GM12801 (cell line): Measurements from ENCODE around the gene KIAA0825.

Experiments used
- TF ChIP-seq, protein P1 (sequence below): IDR thresholded peaks from one replicate; pipeline ENCODE4 v1.5.1; 2011; ENCODE audit warnings: control low read depth; ENCODE audit not compliant: insufficient read length; ENCODE audit errors: extremely low read depth

KIAA0825 gene

DNA sequence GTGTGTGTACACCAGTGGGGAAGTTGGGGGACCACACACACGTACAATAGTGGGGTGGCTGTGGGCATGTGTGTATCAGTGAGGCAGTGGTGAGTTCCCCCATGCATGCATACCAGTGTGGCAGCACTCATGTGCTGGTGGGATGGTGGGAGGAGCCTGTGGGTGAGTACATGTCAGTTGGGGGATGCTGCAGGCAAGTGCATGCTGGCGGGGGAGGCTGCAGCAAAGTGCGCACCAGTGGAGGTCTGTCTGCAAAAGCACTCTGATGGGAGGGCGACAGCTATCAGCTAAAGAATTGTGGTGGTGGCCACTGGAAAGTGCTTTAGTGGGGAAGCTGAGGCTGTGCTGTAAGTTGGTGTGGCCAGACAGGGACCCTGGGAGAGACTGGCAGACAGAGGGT lies 418.8 kb downstream of the KIAA0825 start:
- TF ChIP-seq, protein P1, sequence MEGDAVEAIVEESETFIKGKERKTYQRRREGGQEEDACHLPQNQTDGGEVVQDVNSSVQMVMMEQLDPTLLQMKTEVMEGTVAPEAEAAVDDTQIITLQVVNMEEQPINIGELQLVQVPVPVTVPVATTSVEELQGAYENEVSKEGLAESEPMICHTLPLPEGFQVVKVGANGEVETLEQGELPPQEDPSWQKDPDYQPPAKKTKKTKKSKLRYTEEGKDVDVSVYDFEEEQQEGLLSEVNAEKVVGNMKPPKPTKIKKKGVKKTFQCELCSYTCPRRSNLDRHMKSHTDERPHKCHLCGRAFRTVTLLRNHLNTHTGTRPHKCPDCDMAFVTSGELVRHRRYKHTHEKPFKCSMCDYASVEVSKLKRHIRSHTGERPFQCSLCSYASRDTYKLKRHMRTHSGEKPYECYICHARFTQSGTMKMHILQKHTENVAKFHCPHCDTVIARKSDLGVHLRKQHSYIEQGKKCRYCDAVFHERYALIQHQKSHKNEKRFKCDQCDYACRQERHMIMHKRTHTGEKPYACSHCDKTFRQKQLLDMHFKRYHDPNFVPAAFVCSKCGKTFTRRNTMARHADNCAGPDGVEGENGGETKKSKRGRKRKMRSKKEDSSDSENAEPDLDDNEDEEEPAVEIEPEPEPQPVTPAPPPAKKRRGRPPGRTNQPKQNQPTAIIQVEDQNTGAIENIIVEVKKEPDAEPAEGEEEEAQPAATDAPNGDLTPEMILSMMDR: no peak

DNA sequence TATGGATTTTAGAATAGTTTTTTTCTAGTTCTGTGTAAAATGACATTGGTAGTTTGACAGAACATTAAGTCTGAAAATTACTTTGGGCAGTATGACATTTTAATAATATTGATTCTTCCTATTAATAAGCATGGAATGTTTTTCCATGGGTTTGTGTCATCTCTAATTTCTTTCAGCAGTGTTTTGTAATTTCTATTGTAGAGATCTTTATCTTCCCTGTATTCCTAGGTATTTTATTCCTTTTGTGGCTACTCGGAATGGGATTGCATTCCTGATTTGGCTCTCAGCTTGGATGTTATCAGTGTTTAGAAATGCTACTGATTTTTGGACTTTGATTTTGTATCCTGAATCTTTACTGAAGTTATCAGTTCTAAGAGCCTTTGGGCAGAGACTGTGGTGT lies 420.4 kb downstream of the KIAA0825 start:
- TF ChIP-seq, protein P1: no peak

DNA sequence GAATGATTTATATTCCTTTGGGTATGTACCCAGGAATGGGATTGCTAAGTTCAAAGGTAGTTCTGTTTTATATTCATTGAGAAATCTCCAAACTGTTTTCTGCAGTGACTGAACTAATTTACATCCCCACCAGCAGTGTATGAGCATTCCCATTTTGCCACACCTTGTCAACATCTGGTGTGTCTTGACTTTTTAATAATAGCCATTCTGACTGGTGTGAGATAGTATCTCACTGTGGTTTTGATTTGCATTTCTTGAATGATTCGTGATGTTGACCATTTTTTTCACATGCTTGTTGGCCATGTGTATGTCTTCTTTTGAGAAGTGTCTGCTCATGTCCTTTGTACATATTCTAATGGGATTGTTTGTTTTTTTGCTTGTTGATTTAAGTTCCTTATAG lies 421.5 kb downstream of the KIAA0825 start:
- TF ChIP-seq, protein P1: no peak

DNA sequence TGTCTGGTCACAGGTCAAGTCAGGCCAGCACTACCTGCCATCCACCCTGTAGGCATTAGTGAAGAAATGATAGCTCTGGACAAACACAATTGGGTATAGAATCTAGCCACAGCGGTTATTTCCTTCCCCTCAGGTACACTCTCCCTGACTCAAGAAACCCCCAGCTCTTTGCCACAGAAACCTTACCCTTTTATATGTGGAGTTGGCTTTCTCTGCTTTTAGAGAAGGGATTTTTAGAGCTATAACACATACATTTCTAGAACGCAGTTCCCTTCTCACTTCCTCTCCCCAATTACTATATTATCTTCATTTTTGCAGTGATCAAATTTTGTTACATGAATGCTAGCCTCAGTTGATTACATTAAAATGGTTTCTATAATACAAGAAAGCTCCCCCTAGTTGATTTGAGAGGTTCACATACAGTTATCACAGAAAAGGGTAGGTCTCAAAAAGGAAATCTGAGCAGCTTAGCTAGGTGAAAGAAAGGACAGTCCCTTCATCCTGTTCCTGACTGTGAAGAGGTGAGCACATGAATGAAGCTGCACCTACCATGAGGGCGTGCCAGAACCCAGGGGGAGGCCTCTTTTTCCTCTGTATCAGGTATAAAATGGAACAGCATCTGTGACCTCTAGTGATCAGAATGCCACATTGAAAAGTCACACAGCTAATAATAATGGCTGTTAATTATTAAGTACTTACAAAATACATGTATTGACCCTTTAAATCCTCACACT lies 425.6 kb downstream of the KIAA0825 start:
- TF ChIP-seq, protein P1: no peak

DNA sequence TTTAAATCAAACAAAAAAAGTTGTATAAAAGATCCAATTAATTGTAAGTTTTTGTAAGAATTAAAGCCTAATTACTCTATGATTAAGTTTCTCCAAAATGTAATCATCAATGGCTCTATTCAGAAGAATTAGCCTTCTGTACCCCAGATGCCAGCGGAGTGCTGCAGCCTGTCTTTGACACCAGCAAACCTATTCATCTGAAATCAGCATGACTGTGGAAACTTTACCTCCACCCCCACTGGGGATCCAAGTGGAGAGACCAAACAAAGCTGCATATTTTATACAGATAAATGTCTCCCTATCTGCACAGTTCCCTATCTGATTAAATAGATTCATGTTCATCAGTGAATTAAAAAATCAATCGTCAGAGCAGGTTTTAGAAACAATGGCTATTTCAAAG lies 426.8 kb downstream of the KIAA0825 start:
- TF ChIP-seq, protein P1: no peak

DNA sequence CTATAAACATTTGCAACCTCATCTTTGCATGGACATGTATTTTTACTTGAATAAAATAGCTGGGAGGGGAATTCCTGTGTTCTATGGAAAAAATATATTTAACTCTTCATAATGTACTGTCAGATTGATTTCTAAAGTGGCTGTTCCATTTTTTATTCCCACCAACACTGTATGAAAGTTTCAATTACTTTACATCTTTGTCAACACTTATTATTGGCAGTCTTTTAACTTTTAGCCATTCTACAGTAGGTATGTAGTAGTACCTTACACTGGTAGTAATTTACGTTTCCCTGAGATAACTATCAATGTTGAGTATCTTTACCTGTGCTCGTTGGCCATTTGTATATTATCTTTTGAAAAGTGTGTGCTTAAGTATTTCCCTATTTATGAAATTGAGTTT lies 429.7 kb downstream of the KIAA0825 start:
- TF ChIP-seq, protein P1: no peak

DNA sequence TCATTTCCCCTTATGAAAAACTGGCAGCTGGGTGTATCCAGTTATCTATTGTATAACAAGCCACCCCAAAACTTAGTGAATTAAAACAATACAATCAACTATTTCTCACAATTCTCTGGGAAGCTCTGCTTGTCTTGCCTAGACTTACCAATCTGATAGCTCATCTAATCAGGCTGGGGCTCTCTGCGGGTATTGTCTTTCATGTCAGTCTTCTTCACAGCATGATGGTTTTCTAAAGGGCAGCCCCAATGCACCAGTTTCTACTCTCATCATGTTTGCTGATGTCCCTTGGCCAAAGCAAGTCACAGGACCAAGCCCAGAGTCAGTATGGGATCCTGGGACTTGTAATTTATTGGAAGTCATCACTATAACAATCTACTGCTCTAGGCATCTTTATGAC lies 433.5 kb downstream of the KIAA0825 start:
- TF ChIP-seq, protein P1: no peak
